WI38 (cell line): ENCODE data around the gene MAPK4.

ENCODE experiments used
- H3K4me3 ChIP-seq: 2 replicates; pipeline ENCODE4 v1.5.1; 2011; ENCODE audit warnings: low read depth, mild to moderate bottlenecking, control low read depth, low read length
- TF ChIP-seq, protein P1 (sequence below): IDR thresholded peaks from 2 replicates; pipeline ENCODE4 v1.5.1; 2012; ENCODE audit warnings: low read depth, mild to moderate bottlenecking, control low read depth, low read length

Gene MAPK4

DNA sequence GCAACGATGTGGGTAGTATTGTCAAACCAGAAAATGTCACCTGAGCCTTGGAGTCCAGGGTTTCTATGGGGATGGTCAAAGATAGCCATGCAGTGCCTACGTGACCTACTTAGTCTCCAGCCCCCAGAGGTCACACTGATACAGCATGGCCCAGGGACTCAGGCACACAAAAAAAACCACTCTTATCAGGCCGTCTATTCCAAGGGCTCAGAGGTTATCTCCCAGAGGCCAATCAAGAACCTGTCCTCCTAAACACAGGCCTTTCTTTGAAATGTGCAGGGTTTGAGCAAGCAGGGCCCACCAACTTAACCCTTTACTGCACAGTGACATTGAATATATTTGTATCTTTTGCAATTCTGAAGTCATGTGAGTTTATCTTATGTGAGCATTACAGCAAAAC, 177.2 kb downstream of the MAPK4 start:
- TF ChIP-seq, protein P1, sequence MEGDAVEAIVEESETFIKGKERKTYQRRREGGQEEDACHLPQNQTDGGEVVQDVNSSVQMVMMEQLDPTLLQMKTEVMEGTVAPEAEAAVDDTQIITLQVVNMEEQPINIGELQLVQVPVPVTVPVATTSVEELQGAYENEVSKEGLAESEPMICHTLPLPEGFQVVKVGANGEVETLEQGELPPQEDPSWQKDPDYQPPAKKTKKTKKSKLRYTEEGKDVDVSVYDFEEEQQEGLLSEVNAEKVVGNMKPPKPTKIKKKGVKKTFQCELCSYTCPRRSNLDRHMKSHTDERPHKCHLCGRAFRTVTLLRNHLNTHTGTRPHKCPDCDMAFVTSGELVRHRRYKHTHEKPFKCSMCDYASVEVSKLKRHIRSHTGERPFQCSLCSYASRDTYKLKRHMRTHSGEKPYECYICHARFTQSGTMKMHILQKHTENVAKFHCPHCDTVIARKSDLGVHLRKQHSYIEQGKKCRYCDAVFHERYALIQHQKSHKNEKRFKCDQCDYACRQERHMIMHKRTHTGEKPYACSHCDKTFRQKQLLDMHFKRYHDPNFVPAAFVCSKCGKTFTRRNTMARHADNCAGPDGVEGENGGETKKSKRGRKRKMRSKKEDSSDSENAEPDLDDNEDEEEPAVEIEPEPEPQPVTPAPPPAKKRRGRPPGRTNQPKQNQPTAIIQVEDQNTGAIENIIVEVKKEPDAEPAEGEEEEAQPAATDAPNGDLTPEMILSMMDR, result no peak

DNA sequence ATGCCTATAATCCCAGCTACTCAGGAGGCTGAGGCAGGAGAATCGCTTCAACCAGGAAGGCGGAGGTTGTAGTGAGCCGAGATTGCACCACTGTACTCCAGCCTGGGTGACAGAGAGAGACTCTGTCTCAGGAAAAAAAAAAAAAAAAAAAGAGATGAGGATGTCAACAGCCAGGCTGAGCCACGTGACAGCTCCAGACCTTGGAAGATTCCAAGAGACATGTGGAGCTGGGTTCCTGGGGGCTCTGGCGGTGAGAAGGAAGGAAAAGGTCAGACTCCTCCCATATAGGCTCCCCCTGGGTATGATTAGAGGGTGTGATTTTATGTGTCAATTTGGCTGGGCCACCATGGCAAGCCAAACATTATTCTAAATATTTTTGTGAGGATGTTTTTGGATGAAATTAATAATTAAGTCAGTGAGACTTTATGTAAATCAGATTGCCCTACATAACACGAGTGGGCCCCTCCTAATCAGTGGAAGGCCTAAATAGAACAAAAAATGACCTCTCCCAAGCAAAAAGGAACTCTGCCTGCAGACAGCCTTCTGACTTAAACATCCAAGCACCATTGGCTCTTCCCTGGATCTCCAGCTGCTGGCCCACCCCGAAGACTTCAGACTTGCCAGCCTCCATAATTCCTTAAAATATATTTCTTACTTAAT, 178.3 kb downstream of the MAPK4 start:
- H3K4me3 ChIP-seq, result no peak overlapping the region
- TF ChIP-seq, protein P1, result no peak

More for the DNA sequence above, 177.2 kb downstream of the MAPK4 start:
- H3K4me3 ChIP-seq, result no peak overlapping the region

DNA sequence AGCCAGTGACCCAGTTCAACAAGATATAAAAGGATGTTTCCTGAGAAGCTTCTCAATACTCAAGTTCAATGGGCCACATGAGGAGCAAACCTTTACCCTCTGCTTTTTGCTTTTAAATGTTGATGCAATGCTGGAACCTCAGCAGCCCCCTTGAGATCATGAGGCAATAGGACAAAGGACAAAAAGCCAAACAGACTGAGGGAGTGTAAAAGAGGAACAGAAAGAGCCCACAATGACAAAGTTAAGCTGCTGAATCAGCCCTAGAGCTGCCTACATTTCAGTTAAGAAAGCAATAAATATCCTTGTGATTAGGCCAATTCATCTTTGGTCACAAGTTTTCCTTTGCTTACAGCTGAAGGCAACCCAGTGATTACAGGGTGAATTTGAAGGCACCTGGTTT, 183.1 kb downstream of the MAPK4 start:
- H3K4me3 ChIP-seq, result no peak overlapping the region
- TF ChIP-seq, protein P1, result no peak

DNA sequence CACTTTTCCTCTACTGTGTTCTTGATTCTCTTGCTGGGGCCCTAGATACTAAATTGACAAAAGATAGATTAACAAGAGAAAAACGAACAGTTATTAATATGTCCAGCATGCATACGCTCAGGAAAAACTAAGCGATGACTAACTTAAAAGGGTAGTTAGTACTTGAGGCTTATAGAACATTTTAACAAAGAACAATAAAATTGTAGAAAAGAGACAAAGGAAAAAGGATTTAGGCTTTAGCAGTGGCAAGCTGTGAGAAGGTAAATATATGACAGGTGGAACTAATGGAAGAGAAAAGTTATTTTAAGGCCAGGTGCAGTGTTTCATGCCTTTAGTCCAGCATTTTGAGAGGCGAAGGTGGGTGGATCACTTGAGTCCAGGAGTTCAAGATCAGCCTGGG, 184.4 kb downstream of the MAPK4 start:
- no peak overlapping the region for H3K4me3 ChIP-seq
- TF ChIP-seq, protein P1, result no peak

DNA sequence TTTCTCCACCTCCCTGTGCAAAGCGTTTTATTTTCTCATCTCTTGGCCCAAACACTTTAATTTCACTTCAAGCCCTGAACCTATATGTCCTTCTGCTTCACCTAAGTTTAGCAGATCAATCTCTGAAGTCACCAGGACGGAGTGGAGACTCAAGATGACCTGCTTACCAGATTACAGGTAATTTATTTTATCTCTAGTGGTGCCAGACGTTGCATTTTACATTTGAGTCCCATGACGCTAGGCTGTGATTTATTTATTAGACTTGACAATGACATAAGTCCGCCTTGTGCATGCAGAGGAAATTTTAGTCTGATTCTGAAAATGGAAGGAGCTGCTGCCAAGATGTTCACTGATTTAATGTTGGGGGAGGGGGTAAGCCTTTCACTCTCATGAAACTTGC, 186.1 kb downstream of the MAPK4 start:
- TF ChIP-seq, protein P1, result no peak
- no peak overlapping the region for H3K4me3 ChIP-seq

DNA sequence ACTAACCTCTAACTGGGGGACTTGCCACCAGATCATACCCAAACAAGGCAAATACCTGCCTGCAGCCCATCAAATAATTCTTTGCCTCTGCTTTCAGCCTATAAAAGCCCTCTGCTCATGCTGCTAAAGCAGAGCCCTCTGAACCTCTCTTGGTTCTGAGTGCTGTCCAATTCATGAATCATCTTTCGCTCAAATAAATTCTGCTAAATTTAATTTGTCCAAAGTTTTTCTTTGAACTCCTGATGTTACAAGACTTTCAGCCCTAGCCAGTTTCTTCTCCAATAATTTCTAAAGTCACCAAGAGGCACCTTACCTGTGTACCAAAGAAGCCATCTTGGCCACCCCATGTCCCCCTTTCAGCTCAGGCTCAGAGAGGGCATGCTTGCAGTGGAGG, 188.0 kb downstream of the MAPK4 start:
- H3K4me3 ChIP-seq, result no peak overlapping the region
- TF ChIP-seq, protein P1, result no peak

DNA sequence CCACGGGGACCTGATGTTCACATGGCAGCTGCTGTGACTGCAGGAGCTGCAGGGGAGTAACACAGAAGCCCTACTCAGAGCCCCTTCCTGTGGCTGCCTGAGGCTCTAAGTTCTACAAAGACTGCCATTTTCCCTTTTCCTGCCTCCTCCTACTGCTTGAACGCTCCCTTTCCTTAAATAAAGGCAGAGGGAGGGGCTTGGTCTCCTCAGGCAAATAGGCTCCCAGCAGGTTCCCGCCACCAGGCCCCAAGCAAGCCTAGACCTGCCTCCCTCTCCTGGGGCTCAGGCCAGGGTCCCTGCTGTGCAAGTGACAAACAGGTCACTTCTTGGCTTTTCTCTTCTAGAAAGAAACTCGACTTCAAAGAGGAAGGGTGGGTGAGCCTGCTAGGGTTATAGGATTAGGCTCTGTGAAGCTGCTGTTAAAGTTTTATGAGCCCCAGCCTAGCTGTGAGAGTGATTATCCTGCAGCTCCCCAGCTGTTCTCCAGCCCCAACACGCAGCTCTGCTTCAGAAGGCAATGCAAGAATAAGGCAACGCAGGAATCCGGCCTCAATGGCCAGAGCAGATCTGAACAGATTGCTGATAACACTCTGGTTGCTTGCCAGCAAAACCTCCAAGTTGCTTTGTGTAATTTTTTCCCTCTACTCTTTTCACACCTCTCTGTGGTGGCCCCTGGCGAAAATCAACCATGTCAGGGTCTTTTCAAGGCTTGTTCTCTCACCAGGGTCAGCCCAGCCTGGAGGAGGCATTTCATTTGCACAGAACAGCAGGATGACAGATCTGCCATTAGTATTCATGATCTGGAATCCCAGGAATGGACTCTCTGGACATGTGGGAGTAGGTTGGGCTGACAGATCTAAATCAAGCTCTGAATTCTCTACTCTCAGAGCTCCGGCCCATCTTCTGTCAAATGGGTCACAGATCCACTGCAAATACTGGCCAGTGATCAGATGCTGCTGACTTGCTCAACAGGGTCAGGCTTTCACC, 188.6 kb downstream of the MAPK4 start:
- H3K4me3 ChIP-seq, result no peak overlapping the region
- TF ChIP-seq, protein P1, result no peak
